ENCODE results near the gene AKAP9. TPM values are rescaled to one million over a fixed set of nuclear protein-coding genes. Genes with fewer than 3 reads are reported as not detected.
"Not testable (repeated sequence)": the region's sequence is repeated elsewhere in the genome, so short reads cannot be mapped to it uniquely, and the experiment has no call there.

Gene AKAP9
- total RNA-seq, 1 donor from 2014 or later: 119 TPM

- H3K27ac Mint-ChIP-seq: no peak overlapping the region
- DNase-seq (ENCODE audit: low spot score in 2 of 2, unreplicated experiment in 2 of 2): no peak
Measured at GRCh38 chr7:91957823-91958222, 17.2 kb downstream of the AKAP9 start.

DNA sequence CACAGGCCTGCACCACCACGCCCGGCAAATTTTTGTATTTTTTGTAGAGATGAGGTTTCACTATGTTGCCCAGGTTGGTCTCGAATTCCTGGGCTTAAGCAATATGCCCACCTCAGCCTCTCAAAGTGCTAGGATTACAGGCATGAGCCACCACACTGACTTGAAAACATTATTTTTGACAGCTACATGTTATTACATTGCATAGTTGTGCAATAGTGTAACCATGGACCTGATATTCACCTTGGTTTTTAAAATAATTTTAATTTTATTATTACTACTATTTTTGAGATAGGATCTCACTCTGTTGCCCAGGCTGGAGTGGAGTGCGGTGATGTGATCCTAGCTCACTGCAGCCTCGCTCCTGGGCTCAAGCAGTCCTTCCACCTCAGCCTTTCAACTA is 18.4 kb downstream of the AKAP9 start:
- no peaks in the 10 kb centered on the region for H3K4me1 Mint-ChIP-seq
- H3K36me3 Mint-ChIP-seq: peaks cover 15% of the 10 kb centered on the region
- no peaks in the 10 kb centered on the region for H3K27me3 Mint-ChIP-seq (ENCODE audit: low read depth)
- no peak overlapping the region for H3K4me3 Mint-ChIP-seq
- H3K9me3 Mint-ChIP-seq: peaks cover 11% of the 10 kb centered on the region
- TF ChIP-seq, protein P1, sequence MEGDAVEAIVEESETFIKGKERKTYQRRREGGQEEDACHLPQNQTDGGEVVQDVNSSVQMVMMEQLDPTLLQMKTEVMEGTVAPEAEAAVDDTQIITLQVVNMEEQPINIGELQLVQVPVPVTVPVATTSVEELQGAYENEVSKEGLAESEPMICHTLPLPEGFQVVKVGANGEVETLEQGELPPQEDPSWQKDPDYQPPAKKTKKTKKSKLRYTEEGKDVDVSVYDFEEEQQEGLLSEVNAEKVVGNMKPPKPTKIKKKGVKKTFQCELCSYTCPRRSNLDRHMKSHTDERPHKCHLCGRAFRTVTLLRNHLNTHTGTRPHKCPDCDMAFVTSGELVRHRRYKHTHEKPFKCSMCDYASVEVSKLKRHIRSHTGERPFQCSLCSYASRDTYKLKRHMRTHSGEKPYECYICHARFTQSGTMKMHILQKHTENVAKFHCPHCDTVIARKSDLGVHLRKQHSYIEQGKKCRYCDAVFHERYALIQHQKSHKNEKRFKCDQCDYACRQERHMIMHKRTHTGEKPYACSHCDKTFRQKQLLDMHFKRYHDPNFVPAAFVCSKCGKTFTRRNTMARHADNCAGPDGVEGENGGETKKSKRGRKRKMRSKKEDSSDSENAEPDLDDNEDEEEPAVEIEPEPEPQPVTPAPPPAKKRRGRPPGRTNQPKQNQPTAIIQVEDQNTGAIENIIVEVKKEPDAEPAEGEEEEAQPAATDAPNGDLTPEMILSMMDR (IDR thresholded peaks at IDR 0.05; ENCODE audit: unreplicated experiment): no peak
- H3K27ac Mint-ChIP-seq: no peak overlapping the region
- DNase-seq (ENCODE audit: low spot score in 2 of 2, unreplicated experiment in 2 of 2): no peak

More at GRCh38 chr7:91957823-91958222, 17.2 kb downstream of the AKAP9 start:
- TF ChIP-seq, protein P1 (IDR thresholded peaks at IDR 0.05; ENCODE audit: unreplicated experiment): no peak
- peaks cover 17% of the 10 kb centered on the region for H3K36me3 Mint-ChIP-seq
- H3K27me3 Mint-ChIP-seq (ENCODE audit: low read depth): no peaks in the 10 kb centered on the region
- H3K4me3 Mint-ChIP-seq: no peak overlapping the region
- no peaks in the 10 kb centered on the region for H3K4me1 Mint-ChIP-seq
- H3K9me3 Mint-ChIP-seq: peaks cover 11% of the 10 kb centered on the region

- H3K4me3 Mint-ChIP-seq: no peak overlapping the region
- no peaks in the 10 kb centered on the region for H3K4me1 Mint-ChIP-seq
- H3K36me3 Mint-ChIP-seq: peaks cover 24% of the 10 kb centered on the region
- no peak overlapping the region for H3K27ac Mint-ChIP-seq
- H3K27me3 Mint-ChIP-seq (ENCODE audit: low read depth): no peaks in the 10 kb centered on the region
- TF ChIP-seq, protein P1 (IDR thresholded peaks at IDR 0.05; ENCODE audit: unreplicated experiment): no peak
- H3K9me3 Mint-ChIP-seq: peaks cover 23% of the 10 kb centered on the region
- no peak for DNase-seq (ENCODE audit: low spot score in 2 of 2, unreplicated experiment in 2 of 2)
Measured at GRCh38 chr7:91961816-91962215, 21.2 kb downstream of the AKAP9 start.

GRCh38 chr7:91962419-91962818 is 21.8 kb downstream of the AKAP9 start:
- H3K4me3 Mint-ChIP-seq: no peak overlapping the region
- H3K4me1 Mint-ChIP-seq: no peaks in the 10 kb centered on the region
- H3K36me3 Mint-ChIP-seq: peaks cover 28% of the 10 kb centered on the region
- H3K27me3 Mint-ChIP-seq (ENCODE audit: low read depth): no peaks in the 10 kb centered on the region
- TF ChIP-seq, protein P1 (IDR thresholded peaks at IDR 0.05; ENCODE audit: unreplicated experiment): no peak
- peaks cover 29% of the 10 kb centered on the region for H3K9me3 Mint-ChIP-seq
- no peak for DNase-seq (ENCODE audit: low spot score in 2 of 2, unreplicated experiment in 2 of 2)
- no peak overlapping the region for H3K27ac Mint-ChIP-seq

DNA sequence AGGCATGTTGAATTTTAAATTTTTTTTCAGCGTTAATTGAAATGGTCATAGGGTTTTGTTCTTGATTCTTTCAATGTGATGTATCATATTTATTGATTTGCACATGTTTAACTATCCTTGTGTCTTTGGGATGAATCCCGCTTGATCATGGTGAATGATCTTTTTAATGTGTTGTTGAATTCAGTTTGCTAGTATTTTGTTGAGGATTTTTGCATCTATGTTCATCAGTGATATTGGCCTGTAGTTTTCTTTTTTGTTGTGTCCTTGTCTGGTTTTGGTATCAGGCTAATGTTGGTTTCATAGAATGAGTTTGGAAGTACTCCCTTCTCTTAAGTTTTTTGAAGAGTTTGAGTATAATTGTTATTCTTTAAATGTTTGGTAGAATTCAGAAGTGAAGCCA is 26.9 kb downstream of the AKAP9 start:
- Mint-ChIP-seq H3K36me3 (peaks cover 36% of the 10 kb centered on the region), H3K9me3 (peaks cover 29% of the 10 kb centered on the region)
- DNase-seq (ENCODE audit: low spot score in 2 of 2, unreplicated experiment in 2 of 2); H3K4me1 Mint-ChIP-seq; H3K27ac Mint-ChIP-seq; H3K27me3 Mint-ChIP-seq (ENCODE audit: low read depth); H3K4me3 Mint-ChIP-seq: not testable (repeated sequence)

DNA sequence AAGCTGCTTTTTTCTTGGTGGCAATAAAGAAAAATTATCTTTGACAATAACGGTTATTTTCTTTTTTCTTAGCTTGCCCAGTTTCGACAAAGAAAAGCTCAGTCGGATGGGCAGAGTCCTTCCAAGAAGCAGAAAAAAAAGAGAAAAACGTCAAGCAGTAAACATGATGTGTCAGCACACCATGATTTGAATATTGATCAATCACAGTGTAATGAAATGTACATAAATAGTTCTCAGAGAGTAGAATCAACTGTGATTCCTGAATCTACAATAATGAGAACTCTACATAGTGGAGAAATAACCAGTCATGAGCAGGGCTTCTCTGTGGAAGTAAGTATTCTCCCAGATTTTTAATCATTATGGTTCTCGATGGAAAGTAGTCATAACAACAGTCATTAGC is 33.0 kb downstream of the AKAP9 start:
- TF ChIP-seq, protein P1 (IDR thresholded peaks at IDR 0.05; ENCODE audit: unreplicated experiment): no peak
- no peak for DNase-seq (ENCODE audit: low spot score in 2 of 2, unreplicated experiment in 2 of 2)
- Mint-ChIP-seq H3K27me3 (ENCODE audit: low read depth) (no peaks in the 10 kb centered on the region), H3K4me1 (peaks cover 6% of the 10 kb centered on the region), H3K27ac (no peak overlapping the region), H3K4me3 (no peak overlapping the region), H3K36me3 (peaks cover 20% of the 10 kb centered on the region), H3K9me3 (no peaks in the 10 kb centered on the region)
